Stimulated activated CD4-positive, alpha-beta T cell treated with anti-CD3 and anti-CD28 coated beads, TNF-alpha, amount 100 ng/mL, for 24 hours (primary cell): ENCODE results near the gene B3GAT3.
"Not testable (repeated sequence)": the region's sequence is repeated elsewhere in the genome, so short reads cannot be mapped to it uniquely, and the experiment has no call there.

Experiments
- DNase-seq, 3 experiments: peaks; one replicate each; pipeline ENCODE4 v3.0.0-alpha.2; 2020; ENCODE audit warnings: low read depth in 3 of 3

The B3GAT3 gene

DNA sequence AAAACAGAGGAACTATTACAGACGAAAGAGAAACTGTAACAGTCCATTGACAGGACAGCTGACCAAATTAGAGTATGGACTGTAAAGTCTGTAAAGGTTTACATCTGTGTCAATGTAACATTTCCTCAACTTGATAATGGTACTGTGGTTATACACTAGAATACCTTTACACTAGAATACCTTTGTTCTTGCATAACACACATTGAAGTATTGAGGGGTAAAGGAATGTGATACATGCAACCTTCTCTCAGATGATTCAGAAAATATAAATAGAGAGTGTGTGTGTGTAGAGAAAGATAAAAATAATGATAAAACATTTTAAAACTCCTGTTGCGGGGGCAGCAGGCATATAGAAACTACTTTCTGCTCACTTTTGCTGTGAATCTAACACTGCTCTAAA, 42.5 kb downstream of the B3GAT3 start:
- no peak for DNase-seq

DNA sequence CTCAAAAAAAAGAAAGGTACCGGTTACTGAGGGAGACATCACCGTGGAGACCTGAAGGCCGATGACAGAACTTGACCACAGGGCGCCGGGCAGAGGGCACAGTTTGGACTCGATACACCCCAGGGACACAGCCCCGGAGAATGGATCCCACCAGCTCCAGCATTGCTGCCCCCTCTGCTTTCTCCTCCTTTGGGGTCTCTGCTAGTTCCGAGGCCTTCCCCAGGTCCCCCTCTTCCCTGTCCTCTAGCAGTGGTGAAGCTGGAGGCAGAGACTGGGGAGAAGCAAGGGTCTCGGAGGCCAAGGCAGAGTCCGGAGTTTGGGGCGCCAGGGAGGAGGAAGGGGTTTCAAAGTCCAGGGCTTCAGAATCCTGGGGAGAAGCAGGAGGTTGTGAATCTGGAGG, 43.2 kb downstream of the B3GAT3 start:
- no peak for DNase-seq

DNA sequence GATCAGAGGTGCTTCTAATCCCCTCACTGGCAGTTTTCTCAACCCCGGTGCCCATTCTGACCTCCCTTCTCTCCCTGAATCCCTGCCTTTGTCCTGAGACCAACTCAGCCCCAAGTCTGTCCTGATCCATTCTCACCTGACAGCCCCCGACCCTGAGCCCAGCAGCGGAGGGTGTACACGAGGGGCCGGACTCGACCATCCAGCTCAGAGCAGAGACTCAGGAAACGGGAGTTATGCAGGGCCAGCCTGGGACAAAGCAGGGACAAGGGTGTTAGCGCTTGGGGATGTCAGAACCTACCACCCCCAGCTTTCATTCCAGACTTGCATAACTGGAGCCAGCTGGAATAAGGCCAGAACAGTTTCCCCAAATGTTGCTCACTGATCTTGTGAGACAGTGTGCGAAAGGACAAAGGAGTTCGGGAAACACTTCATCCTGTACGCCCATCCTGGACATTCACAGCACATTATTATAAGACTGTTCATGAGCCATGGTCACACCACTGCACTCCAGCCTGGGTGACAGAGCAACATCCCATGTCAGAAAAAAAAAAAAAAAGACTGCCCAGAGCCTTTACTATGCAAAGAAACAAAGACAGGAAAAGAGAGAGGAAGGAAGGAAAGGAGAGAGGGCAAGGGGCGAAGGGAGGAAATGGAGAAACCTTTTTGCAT, 44.6 kb downstream of the B3GAT3 start:
- DNase-seq, result no peak

DNA sequence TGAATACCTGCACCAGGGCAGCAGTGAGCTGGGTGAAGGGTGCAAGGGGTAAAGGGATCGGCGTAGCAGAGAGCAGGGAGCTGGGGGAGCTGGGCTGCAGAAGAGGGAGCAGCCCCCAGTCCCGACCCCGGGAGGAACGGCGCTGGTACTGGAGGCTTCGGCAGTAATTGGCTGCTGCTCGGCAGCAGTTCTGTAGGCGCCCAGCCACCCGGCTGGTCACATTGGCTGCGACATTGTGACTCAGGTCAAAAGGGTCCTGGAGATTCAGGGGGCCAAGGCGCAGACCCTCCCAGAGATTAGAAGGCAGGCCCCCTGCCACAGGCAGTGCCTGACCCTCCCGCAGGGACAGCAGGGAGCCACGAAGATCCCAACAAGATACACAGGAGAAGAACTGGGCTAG, 45.9 kb downstream of the B3GAT3 start:
- DNase-seq, result no peak

GRCh38 chr11:62575156-62575555, 46.6 kb downstream of the B3GAT3 start:
- no peak for DNase-seq

- DNase-seq, result no peak
Measured at GRCh38 chr11:62574363-62575071, 47.3 kb downstream of the B3GAT3 start.

DNA sequence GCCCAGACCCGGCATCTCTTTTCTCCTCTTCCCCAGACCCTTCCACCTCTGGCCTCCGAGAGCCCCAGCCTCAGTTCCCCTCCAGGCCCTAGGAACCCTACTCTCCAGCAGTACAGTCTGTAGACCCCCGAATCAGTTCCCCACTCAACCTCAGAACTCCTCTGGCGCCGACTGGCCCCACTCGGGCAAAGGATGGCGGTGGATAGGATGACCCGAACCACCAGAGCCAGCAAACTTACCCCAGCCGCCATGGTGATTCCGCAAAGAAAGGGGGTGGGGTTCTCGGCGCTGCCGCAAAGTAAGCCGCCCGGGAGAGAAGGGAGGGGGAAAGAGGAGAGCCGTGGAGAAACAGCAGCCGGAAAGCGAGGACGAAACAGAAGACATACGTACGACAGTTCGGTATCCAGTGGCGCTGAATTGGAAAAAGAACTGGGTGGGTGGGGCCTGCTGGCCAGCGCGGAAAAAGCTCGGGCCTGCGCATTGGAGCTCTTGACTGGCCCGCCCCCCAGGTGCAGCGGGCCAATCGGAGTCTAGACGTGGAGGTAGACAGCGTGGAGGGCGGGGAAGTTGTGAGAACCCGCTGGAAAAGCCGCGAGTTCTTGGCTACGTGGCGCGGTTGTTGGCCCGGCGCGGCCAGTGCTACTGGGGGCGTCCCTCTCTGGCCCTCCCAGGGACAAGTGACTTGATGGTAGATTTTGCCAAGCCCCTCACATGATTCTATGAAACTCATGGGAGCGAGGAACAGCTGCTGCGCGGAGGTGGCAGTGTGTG, 48.0 kb downstream of the B3GAT3 start, which contains the start of gene EEF1G:
Gene EEF1G (minus strand): TSS at position 300 of the 771 bp plus-strand sequence. CDS start 49 bp downstream, at position 251.
- peak; percentile 95 to 98 (median 95) for DNase-seq

DNA sequence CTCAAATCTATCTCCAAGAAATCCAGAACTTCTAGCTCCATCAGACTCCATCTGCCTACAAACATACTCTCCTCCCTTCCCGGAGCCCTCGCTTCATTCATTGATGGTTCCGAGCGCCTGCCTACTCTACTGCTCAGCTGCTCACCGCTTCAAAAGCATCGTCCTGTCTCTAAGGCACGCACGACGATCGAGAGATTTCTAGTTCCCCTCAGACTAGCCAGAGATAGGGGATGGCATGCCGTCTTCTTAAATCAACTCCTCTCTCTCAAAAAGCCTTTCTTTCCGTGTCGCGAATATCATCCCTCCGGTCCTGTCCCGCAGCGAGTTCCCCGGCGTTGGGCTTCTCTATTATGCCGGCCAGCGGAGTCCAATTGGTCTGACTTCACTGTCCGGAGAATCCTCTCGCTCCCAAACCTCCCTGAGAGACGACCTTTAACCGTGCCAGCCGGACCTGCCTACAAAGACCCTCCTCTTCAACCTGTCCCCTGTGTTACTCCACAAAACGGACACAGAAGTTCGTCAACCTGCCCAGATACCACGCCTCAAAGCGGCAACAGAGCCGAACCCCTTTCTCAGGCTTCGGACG, 48.7 kb downstream of the B3GAT3 start:
- DNase-seq, result no peak

GRCh38 chr11:62572431-62572830, 49.4 kb downstream of the B3GAT3 start:
- no peak for DNase-seq

GRCh38 chr11:62571493-62571892, 50.3 kb downstream of the B3GAT3 start:
- DNase-seq, result not testable (repeated sequence)

DNA sequence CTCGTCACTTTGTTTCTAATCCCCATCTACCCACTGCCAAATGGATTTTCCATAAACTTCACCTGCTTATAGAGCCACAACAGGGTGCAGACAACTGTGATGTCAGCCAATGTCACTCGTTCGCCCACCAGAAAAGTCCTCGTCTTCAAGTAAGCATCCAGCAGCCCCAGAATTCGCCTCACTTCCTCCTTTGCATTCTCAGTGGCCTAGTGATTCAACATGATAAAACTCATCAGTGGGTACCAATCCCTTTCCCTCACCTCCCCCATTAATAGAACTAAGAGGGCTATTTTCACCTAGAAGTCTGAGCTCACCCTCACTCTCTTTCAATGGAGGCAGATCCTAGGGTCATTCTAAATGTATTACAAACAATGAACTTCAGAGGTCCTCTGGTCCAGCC, 50.9 kb downstream of the B3GAT3 start:
- DNase-seq, result not testable (repeated sequence)

GRCh38 chr11:62569611-62570010, 52.2 kb downstream of the B3GAT3 start:
- no peak for DNase-seq

DNA sequence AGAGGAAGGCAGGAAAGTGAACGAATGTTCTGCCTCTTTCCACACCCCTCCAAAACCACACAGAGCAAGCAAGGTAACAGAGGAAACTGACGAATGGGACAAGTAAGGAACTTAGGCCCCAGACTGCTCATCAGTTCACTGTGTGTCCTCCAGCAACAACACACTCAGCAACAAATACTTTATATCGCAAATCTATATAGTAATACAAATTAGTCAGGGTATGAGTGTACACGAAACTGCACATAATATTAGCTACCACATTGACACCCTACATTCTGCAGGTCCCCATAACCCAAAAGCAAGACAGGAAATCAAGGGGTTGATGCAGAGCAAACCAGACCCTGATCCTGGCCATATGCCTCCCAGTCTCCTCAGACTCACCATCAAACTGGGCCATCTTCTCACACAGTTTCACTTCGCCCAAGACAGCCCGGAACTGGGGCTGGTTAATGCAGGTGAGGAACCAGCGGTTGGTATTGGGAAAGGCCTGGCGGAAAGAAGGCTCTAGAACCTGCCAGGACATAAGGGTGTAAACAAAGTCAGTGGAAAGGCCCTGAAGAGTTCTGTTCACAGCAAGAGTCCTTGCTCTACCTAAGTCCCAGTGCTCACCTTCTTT, 54.7 kb downstream of the B3GAT3 start:
- DNase-seq, result no peak

DNA sequence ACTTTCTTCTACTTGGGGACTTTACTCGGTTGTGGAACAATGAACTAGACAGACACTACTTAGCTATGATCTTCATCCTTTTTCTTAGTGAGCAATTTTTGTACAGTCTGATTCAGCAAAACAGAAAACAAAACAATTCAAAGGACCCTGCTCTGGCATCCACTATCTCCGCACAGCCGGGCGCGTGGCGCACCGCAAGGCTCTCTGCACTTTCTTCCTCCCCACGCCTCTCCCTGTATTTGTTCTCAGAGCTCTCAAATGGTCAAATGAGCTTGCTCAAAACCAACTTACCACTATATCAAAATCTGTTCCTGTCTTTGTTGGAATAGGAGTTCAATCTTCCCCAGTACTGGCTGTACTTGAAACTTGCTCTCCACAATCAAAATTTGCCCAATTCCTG, 55.5 kb downstream of the B3GAT3 start:
- DNase-seq, result no peak
